ENCODE results near the gene SHCBP1L. TPM values are rescaled to one million over a fixed set of nuclear protein-coding genes. Genes with fewer than 3 reads are reported as not detected.
"Not testable (repeated sequence)": the region's sequence is repeated elsewhere in the genome, so short reads cannot be mapped to it uniquely, and the experiment has no call there.

The SHCBP1L gene
- total RNA-seq, 1 experiment from 2014 or later, result not detected

GRCh38 chr1:182942145-182942544 is 10.8 kb downstream of the SHCBP1L start:
- H3K9me3 ChIP-seq (ENCODE audit: control insufficient read depth, insufficient read depth, low read depth, low read length); BruUV-seq (replicated peaks); DNase-seq (ENCODE audit: low read depth, low spot score); ATAC-seq; CTCF ChIA-PET; H3K4me1 ChIP-seq (ENCODE audit: control insufficient read depth, insufficient read depth, low read length); H3K27ac ChIP-seq (ENCODE audit: low read length); H3K4me3 ChIP-seq (ENCODE audit: low read depth in 2 of 2, low read length in 2 of 2); H3K27me3 ChIP-seq (ENCODE audit: control insufficient read depth, insufficient read depth, low read length); in situ Hi-C loops (cut with HindIII; ENCODE audit: low pct_unique_long_range_greater_than_20kb, low sequenced_read_pairs); H3K36me3 ChIP-seq (ENCODE audit: control insufficient read depth, insufficient read depth, low read length); POLR2A ChIA-PET; intact Hi-C loops (cut with micrococcal nuclease; ENCODE audit: unreplicated experiment): not testable (repeated sequence)

GRCh38 chr1:182939413-182939812 is 13.6 kb downstream of the SHCBP1L start:
- no TSS peak for BruUV-seq (replicated peaks)
- ATAC-seq (no peak), DNase-seq (ENCODE audit: low read depth, low spot score) (no peak)
- Histone ChIP-seq H3K4me1 (ENCODE audit: control insufficient read depth, insufficient read depth, low read length) (no peaks in the 10 kb centered on the region), H3K9me3 (ENCODE audit: control insufficient read depth, insufficient read depth, low read depth, low read length) (peaks cover 2% of the 10 kb centered on the region; the same call in 1 of the 2 replicates), H3K27me3 (ENCODE audit: control insufficient read depth, insufficient read depth, low read length) (0 out of 2 replicates have a peak, but pooled peaks cover 4% of the 10 kb centered on the region), H3K4me3 (ENCODE audit: low read depth in 2 of 2, low read length in 2 of 2) (no peak overlapping the region), H3K36me3 (ENCODE audit: control insufficient read depth, insufficient read depth, low read length) (no peaks in the 10 kb centered on the region), H3K27ac (ENCODE audit: low read length) (no peak overlapping the region)
- ChIA-PET CTCF (no interaction called here), POLR2A (no interaction called here)
- TF ChIP-seq, protein P1, sequence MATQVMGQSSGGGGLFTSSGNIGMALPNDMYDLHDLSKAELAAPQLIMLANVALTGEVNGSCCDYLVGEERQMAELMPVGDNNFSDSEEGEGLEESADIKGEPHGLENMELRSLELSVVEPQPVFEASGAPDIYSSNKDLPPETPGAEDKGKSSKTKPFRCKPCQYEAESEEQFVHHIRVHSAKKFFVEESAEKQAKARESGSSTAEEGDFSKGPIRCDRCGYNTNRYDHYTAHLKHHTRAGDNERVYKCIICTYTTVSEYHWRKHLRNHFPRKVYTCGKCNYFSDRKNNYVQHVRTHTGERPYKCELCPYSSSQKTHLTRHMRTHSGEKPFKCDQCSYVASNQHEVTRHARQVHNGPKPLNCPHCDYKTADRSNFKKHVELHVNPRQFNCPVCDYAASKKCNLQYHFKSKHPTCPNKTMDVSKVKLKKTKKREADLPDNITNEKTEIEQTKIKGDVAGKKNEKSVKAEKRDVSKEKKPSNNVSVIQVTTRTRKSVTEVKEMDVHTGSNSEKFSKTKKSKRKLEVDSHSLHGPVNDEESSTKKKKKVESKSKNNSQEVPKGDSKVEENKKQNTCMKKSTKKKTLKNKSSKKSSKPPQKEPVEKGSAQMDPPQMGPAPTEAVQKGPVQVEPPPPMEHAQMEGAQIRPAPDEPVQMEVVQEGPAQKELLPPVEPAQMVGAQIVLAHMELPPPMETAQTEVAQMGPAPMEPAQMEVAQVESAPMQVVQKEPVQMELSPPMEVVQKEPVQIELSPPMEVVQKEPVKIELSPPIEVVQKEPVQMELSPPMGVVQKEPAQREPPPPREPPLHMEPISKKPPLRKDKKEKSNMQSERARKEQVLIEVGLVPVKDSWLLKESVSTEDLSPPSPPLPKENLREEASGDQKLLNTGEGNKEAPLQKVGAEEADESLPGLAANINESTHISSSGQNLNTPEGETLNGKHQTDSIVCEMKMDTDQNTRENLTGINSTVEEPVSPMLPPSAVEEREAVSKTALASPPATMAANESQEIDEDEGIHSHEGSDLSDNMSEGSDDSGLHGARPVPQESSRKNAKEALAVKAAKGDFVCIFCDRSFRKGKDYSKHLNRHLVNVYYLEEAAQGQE (IDR thresholded peaks at IDR 0.05; ENCODE audit: insufficient read depth in 1 of 2, low read depth in 2 of 2, low read length in 1 of 2), result no peak
- TF ChIP-seq SIN3A (IDR thresholded peaks at IDR 0.05; ENCODE audit: borderline replicate concordance, insufficient read depth, low read depth, low read length) (no peak), CTCF (IDR thresholded peaks at IDR 0.05) (no peak), POLR2AphosphoS5 (IDR thresholded peaks at IDR 0.05; ENCODE audit: low read depth, low read length) (no peak), TCF7L2 (IDR thresholded peaks at IDR 0.05; ENCODE audit: low read depth, low read length) (no peak)
- intact Hi-C loops (cut with micrococcal nuclease; ENCODE audit: unreplicated experiment) (no loop called here), in situ Hi-C loops (cut with HindIII; ENCODE audit: low pct_unique_long_range_greater_than_20kb, low sequenced_read_pairs) (no loop called here)

DNA sequence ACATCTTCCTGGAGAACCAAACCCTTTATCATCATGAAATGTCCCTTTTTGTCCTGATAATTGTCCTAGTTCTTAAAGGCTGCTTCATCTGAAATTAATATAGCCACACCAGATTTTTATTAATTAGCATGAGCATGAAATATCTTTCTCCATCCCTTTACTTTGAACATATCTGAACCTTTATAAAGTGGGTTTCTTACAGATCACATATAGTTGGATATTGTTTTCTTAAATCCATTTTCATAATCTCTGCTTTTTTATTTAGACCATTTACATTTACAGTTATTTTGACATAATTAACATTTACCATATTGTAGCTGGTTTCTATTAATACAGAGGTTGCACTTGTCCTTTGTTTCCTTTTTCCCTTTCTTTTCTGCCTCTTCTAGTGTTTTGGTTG is 17.2 kb downstream of the SHCBP1L start:
- intact Hi-C loops (cut with micrococcal nuclease; ENCODE audit: unreplicated experiment) (no loop called here), in situ Hi-C loops (cut with HindIII; ENCODE audit: low pct_unique_long_range_greater_than_20kb, low sequenced_read_pairs) (no loop called here)
- no peak for TF ChIP-seq POLR2AphosphoS5 (IDR thresholded peaks at IDR 0.05; ENCODE audit: low read depth, low read length)
- no peak for TF ChIP-seq CTCF (IDR thresholded peaks at IDR 0.05)
- no peak for TF ChIP-seq SIN3A (IDR thresholded peaks at IDR 0.05; ENCODE audit: borderline replicate concordance, insufficient read depth, low read depth, low read length)
- no peaks in the 10 kb centered on the region for H3K36me3 ChIP-seq (ENCODE audit: control insufficient read depth, insufficient read depth, low read length)
- BruUV-seq (replicated peaks), result no TSS peak
- peaks cover 2% of the 10 kb centered on the region; the same call in 1 of the 2 replicates for H3K9me3 ChIP-seq (ENCODE audit: control insufficient read depth, insufficient read depth, low read depth, low read length)
- no peak for ATAC-seq
- H3K4me1 ChIP-seq (ENCODE audit: control insufficient read depth, insufficient read depth, low read length), result no peaks in the 10 kb centered on the region
- no peak overlapping the region for H3K4me3 ChIP-seq (ENCODE audit: low read depth in 2 of 2, low read length in 2 of 2)
- H3K27me3 ChIP-seq (ENCODE audit: control insufficient read depth, insufficient read depth, low read length), result 0 out of 2 replicates have a peak, but pooled peaks cover 4% of the 10 kb centered on the region
- H3K27ac ChIP-seq (ENCODE audit: low read length), result no peak overlapping the region
- ChIA-PET POLR2A (no interaction called here), CTCF (no interaction called here)
- no peak for DNase-seq (ENCODE audit: low read depth, low spot score)
